Esophagus squamous epithelium (tissue), 4 donors: Measurements from ENCODE around the gene CRADD.

Experiments
- POLR2A ChIP-seq, 4 donors: fragments of 450-650 bp; IDR thresholded peaks; one replicate each; pipeline ENCODE4 v1.6.1; 2017; ENCODE audit warnings: antibody characterized with exemption in 4 of 4, mild to moderate bottlenecking in 4 of 4, moderate library complexity in 3 of 4
- TF ChIP-seq, protein P1 (sequence below), 6 experiments: fragments of 450-650 bp in 4 of 6; fragments of 200-600 bp in 2 of 6; sonication (generic) in 2 of 6; IDR thresholded peaks; one replicate each; pipeline ENCODE4 v1.5.1; 2016 to 2019; ENCODE audit warnings: antibody characterized with exemption in 6 of 6, mild to moderate bottlenecking in 4 of 6, moderate library complexity in 4 of 6

DNA sequence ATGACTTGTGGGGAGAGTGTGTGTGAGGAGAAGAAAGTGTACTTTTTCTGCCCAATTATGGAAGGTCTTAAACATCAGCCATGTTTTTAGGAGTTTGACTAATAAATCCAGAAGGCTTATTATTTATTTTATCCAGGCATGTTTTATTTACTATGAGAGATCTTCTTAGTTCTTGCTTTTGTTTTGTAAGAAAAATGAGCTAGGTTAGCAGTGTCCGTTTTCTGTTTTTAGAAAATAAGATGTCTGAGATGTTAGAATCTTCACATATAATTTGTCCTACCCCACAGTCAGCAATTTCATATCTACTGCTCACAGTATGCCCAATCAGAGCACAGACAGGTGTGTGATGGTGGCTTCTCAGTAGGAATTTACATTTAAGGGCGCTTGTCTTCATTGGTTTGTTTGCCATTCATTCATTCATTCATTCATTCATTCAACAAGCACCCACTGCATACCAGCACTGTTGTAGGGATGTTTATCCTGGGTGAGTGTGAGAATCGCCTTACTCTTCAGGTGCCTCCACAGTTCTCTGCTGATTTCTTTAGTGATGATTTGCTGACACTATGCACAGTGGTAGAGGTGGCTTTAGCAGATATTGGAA lies 83.2 kb downstream of the CRADD start:
- TF ChIP-seq, protein P1, sequence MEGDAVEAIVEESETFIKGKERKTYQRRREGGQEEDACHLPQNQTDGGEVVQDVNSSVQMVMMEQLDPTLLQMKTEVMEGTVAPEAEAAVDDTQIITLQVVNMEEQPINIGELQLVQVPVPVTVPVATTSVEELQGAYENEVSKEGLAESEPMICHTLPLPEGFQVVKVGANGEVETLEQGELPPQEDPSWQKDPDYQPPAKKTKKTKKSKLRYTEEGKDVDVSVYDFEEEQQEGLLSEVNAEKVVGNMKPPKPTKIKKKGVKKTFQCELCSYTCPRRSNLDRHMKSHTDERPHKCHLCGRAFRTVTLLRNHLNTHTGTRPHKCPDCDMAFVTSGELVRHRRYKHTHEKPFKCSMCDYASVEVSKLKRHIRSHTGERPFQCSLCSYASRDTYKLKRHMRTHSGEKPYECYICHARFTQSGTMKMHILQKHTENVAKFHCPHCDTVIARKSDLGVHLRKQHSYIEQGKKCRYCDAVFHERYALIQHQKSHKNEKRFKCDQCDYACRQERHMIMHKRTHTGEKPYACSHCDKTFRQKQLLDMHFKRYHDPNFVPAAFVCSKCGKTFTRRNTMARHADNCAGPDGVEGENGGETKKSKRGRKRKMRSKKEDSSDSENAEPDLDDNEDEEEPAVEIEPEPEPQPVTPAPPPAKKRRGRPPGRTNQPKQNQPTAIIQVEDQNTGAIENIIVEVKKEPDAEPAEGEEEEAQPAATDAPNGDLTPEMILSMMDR (IDR thresholded peaks at IDR 0.05) = no peak
- TF ChIP-seq POLR2A (IDR thresholded peaks at IDR 0.05) = no peak
